MCF 10A (cell line): ENCODE results near the gene LPAR3. TPM values are rescaled to one million over a fixed set of nuclear protein-coding genes. Genes with fewer than 3 reads are reported as not detected.

Experiments
- BruUV-seq: library from RNA; stranded (reverse); fragments of 400-500 nt; replicated peaks from 2 replicates; lab custom pipeline; 2021; lab: Mats Ljungman, UMichigan
- CTCF ChIA-PET: fragments of 300-600 bp; sonication (Branson Sonifier 250); formaldehyde crosslinking; extraction: SDS; loops from one replicate; lab custom pipeline; 2021; ENCODE audit warnings: antibody characterized with exemption, inconsistent platforms; lab: Yijun Ruan, JAX
- POLR2A ChIA-PET: fragments of 300-600, 350-650 bp; sonication (Branson Sonifier 250); formaldehyde crosslinking; extraction: SDS; loops from one replicate; lab custom pipeline; 2020; ENCODE audit warnings: antibody characterized with exemption, inconsistent platforms; lab: Yijun Ruan, JAX
- DNase-seq: peaks from one replicate; pipeline ENCODE4 v3.0.0-alpha.2; 2018; ENCODE audit not compliant: unreplicated experiment
- H3K27ac Mint-ChIP-seq: one replicate; pipeline ENCODE4 v1.8.0; 2022; ENCODE audit warnings: mild to moderate bottlenecking, low read depth, mixed read lengths; ENCODE audit not compliant: unreplicated experiment
- H3K27me3 Mint-ChIP-seq: one replicate; pipeline ENCODE4 v1.8.0; 2022; ENCODE audit warnings: mixed read lengths; ENCODE audit not compliant: insufficient read depth, unreplicated experiment
- H3K36me3 Mint-ChIP-seq: one replicate; pipeline ENCODE4 v1.8.0; 2022; ENCODE audit warnings: mild to moderate bottlenecking, moderate library complexity, mixed read lengths; ENCODE audit not compliant: insufficient read depth, unreplicated experiment
- H3K4me1 Mint-ChIP-seq: one replicate; pipeline ENCODE4 v1.8.0; 2022; ENCODE audit warnings: mixed read lengths; ENCODE audit not compliant: insufficient read depth, unreplicated experiment
- H3K4me3 Mint-ChIP-seq: one replicate; pipeline ENCODE4 v1.8.0; 2022; ENCODE audit warnings: mild to moderate bottlenecking, moderate library complexity, mixed read lengths; ENCODE audit not compliant: unreplicated experiment
- H3K9me3 Mint-ChIP-seq: one replicate; pipeline ENCODE4 v1.8.0; 2022; ENCODE audit warnings: mixed read lengths; ENCODE audit not compliant: unreplicated experiment
- intact Hi-C: fragments of 100-400 bp; cut with micrococcal nuclease; formaldehyde crosslinking; loops from 2 replicates; pipeline ENCODE4 v1.14.1; 2022
- total RNA-seq: library from RNA; stranded (reverse); gene quantifications from 2 replicates; pipeline ENCODE4 v1.2.3, GENCODE V29; 2022
- TF ChIP-seq, protein P1 (sequence below): fragments of 200-600 bp; IDR thresholded peaks from one replicate; pipeline ENCODE4 v1.8.0; 2022; ENCODE audit warnings: antibody characterized with exemption, mild to moderate bottlenecking; ENCODE audit not compliant: unreplicated experiment

The LPAR3 gene
- total RNA-seq, 1 experiment from 2014 or later = 1.0 TPM

DNA sequence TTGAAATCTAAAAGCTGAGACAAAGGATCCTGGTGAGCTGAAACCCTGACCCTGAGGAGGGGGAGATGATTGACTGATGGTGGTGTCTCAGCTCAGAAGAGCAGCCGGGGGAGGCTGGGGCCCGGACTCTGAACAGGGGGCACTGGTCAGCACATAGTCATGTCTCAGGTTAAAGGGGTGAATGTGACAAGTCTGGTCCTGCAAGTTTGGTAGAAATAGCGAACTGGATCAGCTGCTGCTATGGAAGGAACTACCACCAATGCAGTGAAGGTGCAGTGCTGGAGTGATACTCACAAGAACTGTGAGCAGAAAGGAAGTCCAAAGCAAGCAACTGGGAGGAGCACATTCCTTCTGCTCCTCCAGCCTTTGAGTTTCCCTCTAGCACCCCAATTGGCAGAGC lies 104.0 kb downstream of the LPAR3 start:
- no peak overlapping the region for H3K27ac Mint-ChIP-seq
- POLR2A ChIA-PET = no interaction called here
- no peak overlapping the region for H3K4me3 Mint-ChIP-seq
- no peaks in the 10 kb centered on the region for H3K4me1 Mint-ChIP-seq
- DNase-seq = no peak
- TF ChIP-seq, protein P1, sequence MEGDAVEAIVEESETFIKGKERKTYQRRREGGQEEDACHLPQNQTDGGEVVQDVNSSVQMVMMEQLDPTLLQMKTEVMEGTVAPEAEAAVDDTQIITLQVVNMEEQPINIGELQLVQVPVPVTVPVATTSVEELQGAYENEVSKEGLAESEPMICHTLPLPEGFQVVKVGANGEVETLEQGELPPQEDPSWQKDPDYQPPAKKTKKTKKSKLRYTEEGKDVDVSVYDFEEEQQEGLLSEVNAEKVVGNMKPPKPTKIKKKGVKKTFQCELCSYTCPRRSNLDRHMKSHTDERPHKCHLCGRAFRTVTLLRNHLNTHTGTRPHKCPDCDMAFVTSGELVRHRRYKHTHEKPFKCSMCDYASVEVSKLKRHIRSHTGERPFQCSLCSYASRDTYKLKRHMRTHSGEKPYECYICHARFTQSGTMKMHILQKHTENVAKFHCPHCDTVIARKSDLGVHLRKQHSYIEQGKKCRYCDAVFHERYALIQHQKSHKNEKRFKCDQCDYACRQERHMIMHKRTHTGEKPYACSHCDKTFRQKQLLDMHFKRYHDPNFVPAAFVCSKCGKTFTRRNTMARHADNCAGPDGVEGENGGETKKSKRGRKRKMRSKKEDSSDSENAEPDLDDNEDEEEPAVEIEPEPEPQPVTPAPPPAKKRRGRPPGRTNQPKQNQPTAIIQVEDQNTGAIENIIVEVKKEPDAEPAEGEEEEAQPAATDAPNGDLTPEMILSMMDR = no peak
- H3K27me3 Mint-ChIP-seq = no peaks in the 10 kb centered on the region
- no peaks in the 10 kb centered on the region for H3K36me3 Mint-ChIP-seq
- CTCF ChIA-PET = interaction anchor here (0.6 to 3.7 kb wide), 2 partner anchors 16 to 24 kb away, joined by 3 to 22 read pairs; no protein-coding TSS in a partner anchor
- H3K9me3 Mint-ChIP-seq = peaks cover 20% of the 10 kb centered on the region
- no TSS peak for BruUV-seq
- intact Hi-C loops = no loop called here

DNA sequence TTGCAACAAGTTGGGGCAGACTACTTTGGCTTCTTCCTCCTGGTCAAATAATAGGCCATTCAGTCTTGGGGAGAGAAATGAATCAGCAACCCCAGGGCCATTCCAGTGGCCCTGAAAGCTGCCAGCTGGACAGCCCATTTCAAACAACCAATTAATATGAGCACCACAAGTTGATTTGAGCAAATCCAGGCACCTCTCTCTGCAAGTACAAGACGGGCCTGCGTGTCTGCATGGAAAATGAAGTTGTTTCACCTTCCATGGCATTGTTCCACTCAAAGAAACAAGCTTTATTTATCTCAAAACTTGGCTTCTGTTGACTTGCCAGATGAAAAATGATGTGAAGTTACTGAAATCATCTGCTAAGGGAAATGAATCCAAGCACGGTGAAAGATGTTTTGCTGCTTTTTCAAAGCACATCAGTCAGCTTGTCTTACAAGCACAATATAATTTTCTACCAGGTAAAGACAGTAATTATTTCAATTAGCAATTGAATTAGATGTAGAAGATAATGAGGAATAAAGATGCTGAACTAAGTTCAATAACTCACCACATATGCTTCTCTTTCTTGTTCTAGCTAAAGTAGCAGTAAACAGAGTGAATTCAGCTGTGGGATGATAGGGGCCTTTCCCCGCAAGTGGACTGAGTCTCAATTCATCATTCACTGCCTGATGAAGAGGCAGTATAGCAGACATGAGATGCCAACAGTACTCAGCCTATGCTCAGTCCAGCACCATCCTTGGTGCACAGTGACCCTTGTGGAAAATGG lies 107.6 kb downstream of the LPAR3 start:
- H3K27me3 Mint-ChIP-seq = no peaks in the 10 kb centered on the region
- intact Hi-C loops = no loop called here
- ChIA-PET POLR2A (interaction anchor here (1.5 kb wide), 1 partner anchor 9 kb away, joined by 4 read pairs; no protein-coding TSS in a partner anchor), CTCF (interaction anchor here (0.7 to 2.3 kb wide), 6 partner anchors 10 to 177 kb away, joined by 3 to 8 read pairs (median 4); no protein-coding TSS in a partner anchor)
- no peak overlapping the region for H3K4me3 Mint-ChIP-seq
- no peak overlapping the region for H3K27ac Mint-ChIP-seq
- no peaks in the 10 kb centered on the region for H3K36me3 Mint-ChIP-seq
- BruUV-seq = no TSS peak
- H3K4me1 Mint-ChIP-seq = peaks cover 3% of the 10 kb centered on the region
- no peak for DNase-seq
- H3K9me3 Mint-ChIP-seq = no peaks in the 10 kb centered on the region
- TF ChIP-seq, protein P1 = no peak

DNA sequence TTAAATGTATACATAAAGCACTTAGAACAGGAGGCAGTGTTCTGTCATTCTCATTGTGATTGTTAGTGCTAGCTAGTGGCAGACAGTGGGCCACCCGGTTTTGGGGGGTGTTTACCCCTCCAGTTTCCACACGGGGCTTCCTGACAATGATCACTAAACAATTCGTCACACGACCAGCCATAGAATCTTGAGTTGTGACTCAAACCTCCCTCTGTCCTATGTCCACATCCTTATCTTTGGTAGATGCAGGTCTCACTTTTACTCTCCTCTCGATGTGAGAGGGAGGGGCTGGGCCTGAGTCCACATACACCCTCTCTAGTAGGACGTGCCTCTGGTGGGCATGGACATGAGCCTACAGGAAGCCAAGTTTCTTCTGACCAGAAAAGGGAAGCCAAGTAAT lies 110.1 kb downstream of the LPAR3 start:
- Mint-ChIP-seq H3K4me1 (peaks cover 11% of the 10 kb centered on the region), H3K4me3 (no peak overlapping the region), H3K27ac (no peak overlapping the region), H3K9me3 (no peaks in the 10 kb centered on the region), H3K36me3 (no peaks in the 10 kb centered on the region), H3K27me3 (no peaks in the 10 kb centered on the region)
- TF ChIP-seq, protein P1 = no peak
- no peak for DNase-seq
- POLR2A ChIA-PET = no interaction called here
- BruUV-seq = no TSS peak
- intact Hi-C loops = loop anchor here (5.0 kb wide), 1 partner anchor 129 kb away; no protein-coding TSS in a partner anchor
- CTCF ChIA-PET = interaction anchor here (0.6 to 1.9 kb wide), 5 partner anchors 8 to 227 kb away, joined by 3 to 10 read pairs (median 3); no protein-coding TSS in a partner anchor
